AG04449 (cell line): ENCODE results near the gene DYNC2I2.

ENCODE experiments used
- CTCF ChIA-PET: fragments of 350-600 bp; formaldehyde crosslinking; extraction: SDS; loops from one replicate; lab custom pipeline; 2021; ENCODE audit warnings: antibody characterized with exemption; lab: Yijun Ruan, JAX
- POLR2A ChIA-PET: fragments of 400-600, 350-600 bp; formaldehyde crosslinking; extraction: SDS; loops from one replicate; lab custom pipeline; 2020; ENCODE audit warnings: antibody characterized with exemption, inconsistent platforms; lab: Yijun Ruan, JAX
- DNase-seq: peaks from one replicate; pipeline ENCODE4 v3.0.0-alpha.2; 2010; ENCODE audit warnings: low read depth, low spot score
- H3K4me3 ChIP-seq: 2 replicates; pipeline ENCODE4 v1.5.1; 2011; ENCODE audit warnings: low read depth, mild to moderate bottlenecking, control low read depth, low read length
- CTCF ChIP-seq: IDR thresholded peaks from one replicate; pipeline ENCODE4 v1.5.1; 2011; ENCODE audit warnings: mild to moderate bottlenecking, moderate library complexity, low read length, control low read depth, inconsistent platforms; ENCODE audit not compliant: insufficient read depth; ENCODE audit errors: missing control alignments

The DYNC2I2 gene

DNA sequence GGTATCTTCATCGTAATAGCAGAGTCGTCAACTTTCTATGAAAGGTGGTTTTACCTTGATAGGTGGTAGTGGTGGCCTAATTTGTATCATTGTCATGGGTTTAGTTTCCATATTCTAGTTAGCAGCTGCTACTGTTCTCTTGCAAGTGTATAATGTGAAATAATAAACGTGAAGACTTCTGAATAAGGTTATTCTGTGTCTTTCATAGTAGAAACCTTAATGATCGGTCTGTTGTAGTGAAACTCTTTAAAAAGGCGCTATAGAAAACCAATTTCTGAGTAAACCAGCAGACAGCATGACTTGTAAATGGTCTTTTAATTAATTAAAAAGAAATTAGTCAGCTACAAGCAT, 34.0 kb upstream of the DYNC2I2 start:
- TF ChIP-seq CTCF = no peak
- no peak for DNase-seq
- POLR2A ChIA-PET = no interaction called here
- CTCF ChIA-PET = interaction anchor here (0.9 to 5.1 kb wide), 5 partner anchors 10 to 58 kb away, joined by 3 to 68 read pairs (median 5); partner anchors contain the start of gene PKN3
- peak overlapping the region; percentile 84 for H3K4me3 ChIP-seq

DNA sequence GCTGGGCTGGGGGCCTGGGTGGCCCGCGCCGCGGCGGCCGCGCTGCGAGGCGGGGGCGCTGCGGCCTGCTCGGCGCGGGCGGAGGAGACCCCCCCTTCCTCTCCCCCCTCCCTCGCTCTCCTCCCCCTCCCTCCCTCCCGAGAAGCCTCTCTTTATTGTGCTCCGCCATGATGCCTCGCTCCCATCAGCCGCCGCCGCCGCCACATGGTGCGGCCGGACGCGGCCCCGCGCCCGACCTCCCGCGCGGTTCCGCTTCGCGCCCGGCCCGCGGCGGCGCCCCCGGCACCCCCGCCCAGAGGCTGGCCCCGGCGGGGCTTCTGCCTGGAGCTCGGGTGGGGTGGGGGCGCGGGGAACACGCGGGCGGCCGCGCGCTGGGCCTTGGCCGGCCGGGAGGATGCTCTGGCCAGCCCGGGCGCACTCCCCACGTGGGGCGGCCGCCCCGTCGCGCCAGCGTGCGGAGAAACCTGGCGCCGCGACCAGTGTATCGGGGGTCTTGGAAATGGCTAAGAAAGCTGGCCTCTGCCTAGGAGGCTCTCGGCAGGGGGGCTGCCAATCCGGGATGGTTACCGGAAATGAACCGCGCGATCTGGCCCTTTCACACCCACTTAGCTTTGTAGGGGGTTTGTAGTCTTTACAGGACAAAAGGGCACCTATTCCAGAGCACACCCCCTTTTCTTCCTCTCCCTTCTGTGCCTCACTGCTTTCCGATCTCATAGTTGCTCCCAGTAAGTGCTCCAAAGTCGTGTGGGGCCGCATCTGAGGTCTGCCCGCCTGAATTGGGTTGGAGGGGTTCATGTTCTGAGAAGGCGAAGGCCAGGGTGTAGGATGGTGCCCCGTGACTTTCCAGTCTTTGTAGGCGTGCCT, 33.4 kb upstream of the DYNC2I2 start:
- no peak for DNase-seq
- no peak for TF ChIP-seq CTCF
- ChIA-PET CTCF (interaction anchor here (0.9 to 5.1 kb wide), 4 partner anchors 11 to 57 kb away, joined by 3 to 68 read pairs (median 4); partner anchors contain the start of gene PKN3), POLR2A (interaction anchor here (1.4 kb wide), 1 partner anchor 53 kb away, joined by 4 read pairs; no protein-coding TSS in a partner anchor)
- H3K4me3 ChIP-seq = peak overlapping the region; percentile 84

DNA sequence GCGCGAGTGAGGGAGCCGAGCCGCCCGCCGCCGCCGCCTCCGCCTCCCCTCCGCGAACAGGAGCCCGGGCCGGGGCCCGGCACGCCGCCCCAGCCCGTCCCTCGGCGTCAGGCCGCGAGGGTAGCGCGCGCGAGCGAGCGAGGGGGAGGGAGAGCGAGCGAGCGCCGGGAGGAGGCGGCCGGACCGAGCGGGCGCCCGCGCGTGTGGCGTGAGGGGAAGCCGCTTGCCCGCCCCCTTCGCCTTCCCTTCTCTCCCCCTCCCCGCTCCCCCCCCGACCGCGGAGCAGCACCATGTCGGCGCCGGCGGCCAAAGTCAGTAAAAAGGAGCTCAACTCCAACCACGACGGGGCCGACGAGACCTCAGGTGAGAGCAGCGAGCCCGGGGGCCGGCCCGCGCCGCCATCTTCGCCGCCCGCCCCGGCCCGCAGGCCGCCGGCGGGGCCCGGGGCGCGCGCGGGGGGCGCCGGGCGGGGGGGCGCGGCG, 32.7 kb upstream of the DYNC2I2 start:
- POLR2A ChIA-PET = interaction anchor here (0.6 to 1.4 kb wide), 5 partner anchors 8 to 137 kb away, joined by 3 to 4 read pairs (median 3); partner anchors contain the start of gene SPTAN1
- no peak for DNase-seq
- CTCF ChIA-PET = interaction anchor here (0.7 to 5.1 kb wide), 2 partner anchors 12 to 15 kb away, joined by 3 to 68 read pairs; partner anchors contain the start of gene PKN3
- H3K4me3 ChIP-seq = peak overlapping the region; percentile 84
- no peak for TF ChIP-seq CTCF

GRCh38 chr9:128688501-128689292, 32.0 kb upstream of the DYNC2I2 start, which contains the start of gene SET:
Gene SET, plus strand, starts transcription at chr9:128689222. Its CDS starts 361 bp downstream, at chr9:128689583.
- peak within 1 kb of the TSS; percentile 84 for H3K4me3 ChIP-seq
- POLR2A ChIA-PET = interaction anchor here (0.6 to 1.4 kb wide), 5 partner anchors 9 to 137 kb away, joined by 3 to 4 read pairs (median 3); partner anchors contain the start of gene SPTAN1
- CTCF ChIA-PET = interaction anchor here (0.7 to 5.1 kb wide), 2 partner anchors 12 to 15 kb away, joined by 3 to 68 read pairs; partner anchors contain the start of gene PKN3
- DNase-seq = no peak
- no peak for TF ChIP-seq CTCF

DNA sequence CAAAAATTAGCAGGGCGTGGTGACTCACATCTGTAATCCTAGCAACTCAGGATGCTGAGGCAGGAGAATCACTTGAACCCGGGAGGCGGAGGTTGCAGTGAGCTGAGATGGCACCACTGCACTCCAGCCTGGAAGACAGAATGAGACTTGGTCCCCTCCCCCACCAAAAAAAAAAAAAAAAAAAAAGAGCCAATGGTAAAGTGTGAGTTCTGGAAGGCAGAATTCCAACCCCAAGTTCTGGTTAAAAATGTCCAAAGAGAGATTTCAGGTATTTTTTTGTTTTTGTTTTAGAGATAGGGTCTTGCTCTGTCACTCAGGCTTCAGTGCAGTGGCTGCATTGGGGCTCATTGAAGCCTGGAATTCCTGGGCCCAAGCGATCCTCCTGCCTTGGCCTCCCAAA, 30.8 kb upstream of the DYNC2I2 start:
- POLR2A ChIA-PET = no interaction called here
- CTCF ChIA-PET = interaction anchor here (1.0 kb wide), 1 partner anchor 52 kb away, joined by 3 read pairs; no protein-coding TSS in a partner anchor

More for the DNA sequence above, 30.8 kb upstream of the DYNC2I2 start:
- no peak for DNase-seq
- no peak overlapping the region for H3K4me3 ChIP-seq
- no peak for TF ChIP-seq CTCF
